ENCODE measurements around the gene TGM5.

DNA sequence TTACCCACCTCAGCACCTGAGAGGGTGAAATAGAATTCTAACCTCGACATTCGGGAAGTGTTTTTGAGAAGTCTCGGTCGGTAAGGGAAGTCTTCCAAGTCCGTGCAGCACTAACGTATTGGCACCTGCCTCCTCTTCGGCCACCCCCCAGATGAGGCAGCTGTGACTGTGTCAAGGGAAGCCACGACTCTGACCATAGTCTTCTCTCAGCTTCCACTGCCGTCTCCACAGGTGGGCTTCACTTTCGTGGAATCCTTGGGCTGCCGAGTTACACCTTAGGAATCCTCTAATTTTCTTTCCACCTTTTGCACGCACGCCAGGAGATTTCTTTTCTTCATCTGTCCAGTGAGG lies 80.8 kb downstream of the TGM5 start:
- no peak for TF ChIP-seq SP1 (CRISPR knock-in tag; conservative IDR thresholded peaks at IDR 0.05)
- TF ChIP-seq, protein P1, sequence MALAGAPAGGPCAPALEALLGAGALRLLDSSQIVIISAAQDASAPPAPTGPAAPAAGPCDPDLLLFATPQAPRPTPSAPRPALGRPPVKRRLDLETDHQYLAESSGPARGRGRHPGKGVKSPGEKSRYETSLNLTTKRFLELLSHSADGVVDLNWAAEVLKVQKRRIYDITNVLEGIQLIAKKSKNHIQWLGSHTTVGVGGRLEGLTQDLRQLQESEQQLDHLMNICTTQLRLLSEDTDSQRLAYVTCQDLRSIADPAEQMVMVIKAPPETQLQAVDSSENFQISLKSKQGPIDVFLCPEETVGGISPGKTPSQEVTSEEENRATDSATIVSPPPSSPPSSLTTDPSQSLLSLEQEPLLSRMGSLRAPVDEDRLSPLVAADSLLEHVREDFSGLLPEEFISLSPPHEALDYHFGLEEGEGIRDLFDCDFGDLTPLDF (CRISPR knock-in tag; IDR thresholded peaks at IDR 0.05): no peak
- TF ChIP-seq ZNF232 (CRISPR knock-in tag; IDR thresholded peaks at IDR 0.05): no peak
- no peak for TF ChIP-seq MXD4 (CRISPR knock-in tag; IDR thresholded peaks at IDR 0.05; ENCODE audit: borderline replicate concordance)
- TF ChIP-seq, protein P2, sequence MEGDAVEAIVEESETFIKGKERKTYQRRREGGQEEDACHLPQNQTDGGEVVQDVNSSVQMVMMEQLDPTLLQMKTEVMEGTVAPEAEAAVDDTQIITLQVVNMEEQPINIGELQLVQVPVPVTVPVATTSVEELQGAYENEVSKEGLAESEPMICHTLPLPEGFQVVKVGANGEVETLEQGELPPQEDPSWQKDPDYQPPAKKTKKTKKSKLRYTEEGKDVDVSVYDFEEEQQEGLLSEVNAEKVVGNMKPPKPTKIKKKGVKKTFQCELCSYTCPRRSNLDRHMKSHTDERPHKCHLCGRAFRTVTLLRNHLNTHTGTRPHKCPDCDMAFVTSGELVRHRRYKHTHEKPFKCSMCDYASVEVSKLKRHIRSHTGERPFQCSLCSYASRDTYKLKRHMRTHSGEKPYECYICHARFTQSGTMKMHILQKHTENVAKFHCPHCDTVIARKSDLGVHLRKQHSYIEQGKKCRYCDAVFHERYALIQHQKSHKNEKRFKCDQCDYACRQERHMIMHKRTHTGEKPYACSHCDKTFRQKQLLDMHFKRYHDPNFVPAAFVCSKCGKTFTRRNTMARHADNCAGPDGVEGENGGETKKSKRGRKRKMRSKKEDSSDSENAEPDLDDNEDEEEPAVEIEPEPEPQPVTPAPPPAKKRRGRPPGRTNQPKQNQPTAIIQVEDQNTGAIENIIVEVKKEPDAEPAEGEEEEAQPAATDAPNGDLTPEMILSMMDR (IDR thresholded peaks at IDR 0.05): no peak
- no peak for TF ChIP-seq TEAD4 (CRISPR knock-in tag; IDR thresholded peaks at IDR 0.05)
- no peak for TF ChIP-seq CREM (CRISPR knock-in tag; IDR thresholded peaks at IDR 0.05)
- TF ChIP-seq, protein P3, sequence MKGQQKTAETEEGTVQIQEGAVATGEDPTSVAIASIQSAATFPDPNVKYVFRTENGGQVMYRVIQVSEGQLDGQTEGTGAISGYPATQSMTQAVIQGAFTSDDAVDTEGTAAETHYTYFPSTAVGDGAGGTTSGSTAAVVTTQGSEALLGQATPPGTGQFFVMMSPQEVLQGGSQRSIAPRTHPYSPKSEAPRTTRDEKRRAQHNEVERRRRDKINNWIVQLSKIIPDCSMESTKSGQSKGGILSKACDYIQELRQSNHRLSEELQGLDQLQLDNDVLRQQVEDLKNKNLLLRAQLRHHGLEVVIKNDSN (CRISPR knock-in tag; IDR thresholded peaks at IDR 0.05): no peak
- no peak for TF ChIP-seq FOXK1 (CRISPR knock-in tag; IDR thresholded peaks at IDR 0.05)
- no peak for TF ChIP-seq ETV6 (CRISPR knock-in tag; IDR thresholded peaks at IDR 0.05)
- TF ChIP-seq, protein P4, sequence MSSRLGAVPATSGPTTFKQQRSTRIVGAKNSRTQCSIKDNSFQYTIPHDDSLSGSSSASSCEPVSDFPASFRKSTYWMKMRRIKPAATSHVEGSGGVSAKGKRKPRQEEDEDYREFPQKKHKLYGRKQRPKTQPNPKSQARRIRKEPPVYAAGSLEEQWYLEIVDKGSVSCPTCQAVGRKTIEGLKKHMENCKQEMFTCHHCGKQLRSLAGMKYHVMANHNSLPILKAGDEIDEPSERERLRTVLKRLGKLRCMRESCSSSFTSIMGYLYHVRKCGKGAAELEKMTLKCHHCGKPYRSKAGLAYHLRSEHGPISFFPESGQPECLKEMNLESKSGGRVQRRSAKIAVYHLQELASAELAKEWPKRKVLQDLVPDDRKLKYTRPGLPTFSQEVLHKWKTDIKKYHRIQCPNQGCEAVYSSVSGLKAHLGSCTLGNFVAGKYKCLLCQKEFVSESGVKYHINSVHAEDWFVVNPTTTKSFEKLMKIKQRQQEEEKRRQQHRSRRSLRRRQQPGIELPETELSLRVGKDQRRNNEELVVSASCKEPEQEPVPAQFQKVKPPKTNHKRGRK (CRISPR knock-in tag; IDR thresholded peaks at IDR 0.05; ENCODE audit: borderline replicate concordance): no peak
- TF ChIP-seq HMGA2 (CRISPR knock-in tag; IDR thresholded peaks at IDR 0.05): no peak

Measured in WTC11 (cell line).